Measurements from ENCODE around the gene CFAP46.
A peak's percentile ranks its signal among the peaks of the same experiment; 100 is the strongest.

Gene CFAP46

DNA sequence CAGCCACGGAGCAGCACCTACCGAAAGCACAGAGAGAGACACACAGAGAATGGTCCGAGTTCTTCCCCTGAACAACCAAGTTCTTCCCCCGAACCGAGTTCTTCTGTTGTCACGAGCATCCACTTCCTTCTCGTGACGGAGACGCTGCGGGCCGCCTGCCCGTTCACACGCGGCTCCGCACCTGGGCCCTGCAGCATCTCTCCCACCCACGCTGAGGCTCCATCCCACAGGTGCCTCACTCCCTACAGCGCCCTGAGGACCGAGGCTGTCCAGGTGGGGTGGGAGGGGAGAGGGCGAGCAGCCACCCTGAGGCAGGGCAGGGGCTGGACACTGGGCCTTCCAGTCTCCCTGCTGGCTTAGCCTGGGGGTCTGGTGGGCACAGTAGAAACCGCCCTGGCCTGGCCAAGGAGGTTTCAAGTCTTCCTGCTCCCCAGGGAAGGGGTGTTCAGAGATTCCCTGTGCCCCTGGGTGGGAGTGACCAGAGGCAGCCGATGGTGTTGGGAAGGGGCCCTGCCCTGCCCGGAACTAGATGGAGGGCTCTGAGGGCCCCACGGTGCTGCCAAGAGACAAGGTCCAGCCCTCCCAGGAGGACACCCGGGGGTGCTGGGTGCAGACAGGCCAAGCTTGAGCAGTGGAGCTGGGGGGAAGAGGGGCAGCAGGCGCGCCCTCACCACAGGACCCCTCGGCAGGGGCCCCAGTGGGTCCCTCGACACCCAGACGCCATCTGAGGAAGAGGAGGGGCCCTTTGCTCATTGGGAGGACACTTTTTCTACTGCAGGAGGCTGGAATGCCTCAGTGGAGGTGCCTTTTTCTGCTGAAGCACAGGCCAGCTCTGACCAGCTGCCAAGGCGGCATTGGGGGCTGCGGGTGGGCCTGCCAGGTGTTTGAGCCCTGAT lies 151.2 kb downstream of the CFAP46 start:
- no peak for DNase-seq

- no peak for DNase-seq
These were observed 151.9 kb downstream of the CFAP46 start for GRCh38 chr10:132790470-132790869.

DNA sequence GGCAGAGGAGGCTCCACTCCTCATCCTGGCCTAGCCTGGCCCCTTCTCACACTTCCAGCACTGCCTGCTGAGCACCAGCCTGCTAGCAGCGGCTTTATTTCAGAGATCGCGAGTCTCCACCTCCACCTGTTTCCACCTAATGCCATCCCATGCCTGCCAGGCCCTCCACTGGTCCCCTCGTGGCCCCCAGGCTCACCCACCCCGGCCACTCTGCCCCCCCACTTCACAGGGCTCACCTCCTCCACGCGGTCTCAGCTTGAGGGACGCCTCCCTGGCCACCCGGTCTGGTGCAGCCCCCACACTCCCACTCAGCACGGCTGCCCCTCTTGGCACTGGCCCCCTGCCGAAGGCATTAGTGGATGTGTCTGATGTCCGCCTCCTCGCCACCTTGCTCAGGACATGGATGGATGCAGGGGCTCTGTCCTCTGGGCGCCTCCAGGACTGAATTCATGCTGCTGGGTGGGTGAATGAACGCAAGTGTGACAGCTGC lies 152.7 kb downstream of the CFAP46 start:
- no peak for DNase-seq

GRCh38 chr10:132788831-132789219 lies 153.5 kb downstream of the CFAP46 start:
- no peak for DNase-seq

DNA sequence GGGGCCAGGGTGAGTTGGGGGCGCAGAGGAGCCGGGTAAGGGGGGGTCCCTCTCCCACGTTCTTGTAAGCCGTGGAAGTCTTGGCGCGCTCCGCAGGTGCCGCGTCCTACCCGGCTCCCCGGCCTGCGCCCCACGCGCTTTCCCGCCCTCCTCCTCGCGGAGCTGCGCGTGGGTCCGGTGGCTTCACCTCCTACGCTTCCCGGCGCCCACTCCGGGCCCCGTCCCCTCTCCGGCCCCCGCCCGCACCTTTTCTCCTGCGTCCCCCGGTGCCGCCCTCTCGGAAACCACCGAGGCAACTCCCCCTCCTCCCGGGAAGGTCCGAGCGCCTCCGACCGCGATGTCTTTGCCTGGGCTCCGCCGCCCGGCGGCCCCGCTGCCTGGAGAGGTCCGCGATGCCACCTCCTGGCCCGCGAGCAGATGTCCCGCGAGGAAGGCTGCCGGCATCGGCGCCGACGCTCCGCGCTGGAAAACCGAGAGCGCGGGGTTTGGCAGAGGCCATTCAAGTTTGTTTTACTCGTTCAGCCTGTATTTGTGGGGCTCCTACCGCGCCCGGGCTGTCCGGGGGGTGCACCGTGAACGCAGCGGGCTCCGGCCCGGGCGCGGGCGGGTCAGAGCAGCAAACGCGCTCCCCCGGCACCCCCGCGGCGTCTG lies 154.1 kb downstream of the CFAP46 start:
- peak in 28 of 51 donors; percentile 8 to 72 (median 38) for DNase-seq

DNA sequence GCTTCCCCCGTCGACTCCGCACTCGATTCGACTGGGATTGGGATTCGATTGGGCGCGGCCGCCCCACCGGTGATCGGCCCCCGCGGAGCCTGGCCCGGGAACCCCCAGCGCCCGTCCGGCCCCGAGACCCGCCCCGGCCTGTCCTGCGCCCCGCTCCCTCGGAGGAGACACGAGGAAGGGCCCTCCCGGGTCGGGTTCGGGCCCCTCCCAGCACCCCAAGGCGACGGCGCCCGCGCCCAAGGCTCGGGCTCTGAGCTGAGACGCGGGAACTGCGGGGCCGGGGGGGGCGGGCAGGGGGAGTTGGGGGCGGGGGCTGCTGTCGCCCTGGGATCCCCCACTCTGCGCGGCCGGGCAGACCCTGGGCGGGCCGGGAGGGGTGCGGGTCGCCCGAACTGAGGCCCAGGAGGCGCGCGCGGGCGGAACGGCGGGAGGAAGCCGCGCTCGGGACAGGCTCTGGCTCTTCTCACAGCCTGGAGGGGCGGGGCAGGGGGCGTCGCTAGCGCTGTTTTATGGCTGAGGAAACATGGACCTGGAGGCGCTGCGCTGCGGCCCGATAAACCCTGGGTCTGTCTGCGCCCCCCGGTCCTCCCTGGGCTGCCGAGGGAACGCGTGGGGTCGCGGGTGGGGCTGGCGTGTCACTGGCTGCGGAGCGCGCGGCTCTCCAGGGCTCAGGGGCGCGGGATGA lies 154.7 kb downstream of the CFAP46 start:
- peak in 4 of 51 donors; percentile 15 to 39 (median 22) for DNase-seq

- peak in 1 of 51 donors; percentile 29 for DNase-seq
These were observed 155.4 kb downstream of the CFAP46 start for GRCh38 chr10:132786884-132787494.

GRCh38 chr10:132786476-132786883 lies 155.9 kb downstream of the CFAP46 start:
- DNase-seq: peak in 1 of 51 donors; percentile 50

DNA sequence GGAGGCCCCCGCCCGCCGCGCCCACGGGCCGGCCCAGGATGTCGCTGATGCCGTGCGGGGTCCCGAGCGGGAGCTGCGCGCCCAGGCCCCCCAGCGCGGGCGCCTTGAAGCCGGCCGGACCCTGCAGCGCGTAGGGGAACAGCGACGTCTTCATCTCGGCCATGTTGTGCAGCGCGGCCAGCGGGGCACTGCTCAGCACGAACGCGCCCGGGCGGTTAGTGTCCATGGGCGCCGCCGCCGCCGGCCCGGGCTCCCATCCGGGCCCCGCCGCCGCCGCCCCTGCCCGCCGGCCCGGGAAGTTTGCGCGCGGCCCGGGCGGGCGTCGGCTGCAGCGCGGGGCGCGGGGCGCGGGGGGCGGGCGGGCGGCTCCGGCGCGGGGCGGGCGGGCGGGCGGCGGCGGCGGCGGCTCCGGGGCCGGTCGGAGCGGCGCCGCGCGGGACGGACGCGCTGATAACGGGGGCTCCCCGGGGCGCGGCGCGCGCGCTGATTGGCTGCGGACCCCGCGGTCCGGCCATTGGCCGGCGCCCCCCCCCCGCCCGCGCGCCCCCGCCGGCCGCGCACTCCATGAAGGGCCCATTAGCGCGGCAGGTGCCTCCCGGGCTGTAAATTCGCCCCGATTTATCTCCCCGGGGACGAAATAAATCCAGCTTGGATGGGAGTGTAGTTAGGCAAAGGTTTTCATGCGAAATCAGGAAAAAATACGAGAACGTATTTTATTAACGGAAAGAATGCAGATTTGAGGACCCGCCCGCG lies 156.5 kb downstream of the CFAP46 start, which contains the start of gene NKX6-2:
NKX6-2 (minus strand) TSS at position 425 of the 753 bp plus-strand sequence; CDS start at position 226, 199 bp downstream.
- DNase-seq: peak in 23 of 51 donors; percentile 20 to 82 (median 48)

DNA sequence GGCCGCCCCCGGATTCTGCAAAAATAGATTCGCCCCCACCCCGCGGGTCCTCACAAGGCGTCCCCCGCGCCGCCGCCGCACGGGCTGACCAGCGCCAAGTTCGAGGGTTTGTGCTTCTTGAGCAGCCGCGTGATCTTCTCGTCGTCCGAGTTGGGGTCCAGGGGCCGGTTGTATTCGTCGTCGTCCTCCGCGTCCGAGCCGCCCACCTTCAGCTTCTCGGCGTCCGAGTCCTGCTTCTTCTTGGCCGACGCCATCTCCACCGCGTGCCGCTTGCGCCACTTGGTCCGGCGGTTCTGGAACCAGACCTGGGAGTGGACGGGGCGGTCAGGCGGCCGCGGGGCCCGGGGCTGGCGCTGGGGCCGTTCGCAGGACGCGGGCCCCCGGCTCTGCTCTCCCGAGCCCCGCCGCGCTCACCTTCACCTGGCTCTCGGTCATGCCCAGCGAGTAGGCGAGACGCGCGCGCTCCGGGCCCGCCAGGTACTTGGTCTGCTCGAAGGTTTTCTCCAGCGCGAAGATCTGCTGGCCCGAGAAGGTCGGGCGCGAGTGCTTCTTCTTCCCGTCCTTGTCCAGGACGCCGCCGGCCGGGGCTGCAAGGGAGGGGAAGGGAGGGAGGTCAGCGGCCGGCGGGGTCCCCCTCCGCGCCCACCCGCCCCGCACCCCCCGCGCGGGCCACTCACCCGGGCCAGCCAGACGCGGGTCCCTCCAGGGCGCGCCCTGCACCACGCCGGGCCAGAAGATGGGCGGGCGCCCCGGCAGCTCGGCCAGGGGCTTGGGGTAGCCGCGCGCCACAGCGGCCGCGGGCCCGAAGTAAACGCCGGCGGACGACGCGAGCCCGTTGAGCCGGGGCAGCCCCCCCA lies 157.3 kb downstream of the CFAP46 start:
- no peak for DNase-seq

- DNase-seq: no peak
These were observed 158.2 kb downstream of the CFAP46 start for GRCh38 chr10:132783940-132784865.

- no peak for DNase-seq
These were observed 159.0 kb downstream of the CFAP46 start for GRCh38 chr10:132783165-132783939.

DNA sequence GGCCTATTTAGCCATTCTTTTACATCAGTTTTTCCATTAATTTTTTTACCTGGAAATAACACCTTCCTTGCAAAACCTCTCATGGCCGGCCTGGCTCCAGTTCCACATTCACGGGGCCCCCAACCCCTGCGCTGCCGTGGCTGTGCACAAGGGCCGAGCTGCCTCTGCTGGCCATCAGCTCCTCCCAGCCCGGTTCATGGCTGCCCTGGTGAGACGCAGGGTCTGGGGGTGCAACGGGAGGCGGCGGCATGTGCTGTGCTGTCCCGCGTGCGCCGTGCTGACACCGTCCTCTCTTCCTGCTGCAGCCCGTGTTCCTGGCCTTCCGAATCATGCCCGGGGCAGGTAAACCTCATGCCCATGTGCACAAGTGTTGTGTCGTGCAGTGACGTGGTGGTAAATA lies 160.8 kb downstream of the CFAP46 start:
- no peak for DNase-seq

GRCh38 chr10:132780356-132780755 lies 162.0 kb downstream of the CFAP46 start:
- no peak for DNase-seq

DNA sequence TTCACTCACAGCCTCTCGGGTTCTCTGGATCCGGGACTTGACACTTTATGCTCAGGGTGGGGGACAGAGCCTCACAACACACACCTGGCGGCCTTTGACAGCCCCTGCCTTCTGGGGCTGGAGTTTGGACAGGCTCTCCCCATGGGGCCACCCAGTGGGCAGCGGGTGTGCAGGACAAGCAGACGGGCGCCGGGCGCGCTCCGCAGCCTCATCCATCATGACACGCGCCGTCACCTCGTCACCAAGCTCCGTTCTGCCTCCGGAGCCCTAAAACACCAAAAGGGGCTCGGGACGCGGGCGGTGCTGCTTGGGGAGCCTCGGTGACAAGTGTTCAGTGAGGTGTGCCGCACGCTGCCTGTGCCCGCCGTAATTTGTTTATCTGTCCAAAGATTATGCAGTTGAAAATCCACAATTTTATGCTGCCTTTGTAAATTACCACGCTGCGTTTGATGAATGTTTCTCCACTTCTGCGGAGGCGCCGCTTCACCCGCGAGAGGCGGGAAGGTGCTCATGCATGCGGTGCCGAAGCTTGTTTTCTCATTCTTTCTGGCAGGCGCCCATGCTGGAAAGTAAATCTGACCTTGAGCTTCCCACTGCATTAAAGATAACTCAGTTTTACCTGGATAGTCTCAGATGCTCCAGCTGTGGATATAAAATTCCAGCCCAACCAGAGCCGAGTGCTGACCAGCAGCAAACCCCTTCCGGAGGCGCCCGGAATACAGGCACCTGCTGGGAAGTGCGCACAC lies 162.6 kb downstream of the CFAP46 start:
- DNase-seq: no peak

- DNase-seq: no peak
These were observed 164.9 kb downstream of the CFAP46 start for GRCh38 chr10:132777441-132777840.

DNA sequence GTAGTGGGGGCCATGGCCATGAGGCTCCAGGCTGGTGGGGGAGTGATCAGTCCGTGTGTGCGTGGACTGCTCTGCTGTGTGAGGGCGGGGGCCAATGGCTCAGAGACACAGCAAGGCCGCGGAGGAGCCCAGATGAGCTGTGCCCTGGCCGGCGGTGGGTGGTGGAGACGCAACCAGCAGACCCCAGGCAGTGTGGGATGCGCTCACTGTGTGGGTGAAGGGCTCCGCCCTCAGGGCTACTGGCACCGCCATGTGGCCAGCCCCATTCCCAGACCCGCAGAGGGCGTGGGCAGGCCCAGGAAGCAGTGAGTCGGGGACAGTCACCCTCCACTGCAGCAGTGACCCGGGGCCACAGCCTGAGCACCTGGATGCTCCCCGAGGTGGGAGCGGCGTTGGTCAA lies 165.5 kb downstream of the CFAP46 start:
- no peak for DNase-seq

All from hypothalamus (tissue), 51 donors.